Measurements from ENCODE around the gene MCTP2.

GRCh38 chr15:94380798-94381197 lies 149.4 kb downstream of the MCTP2 start:
- no peak for TF ChIP-seq CTCF (IDR thresholded peaks at IDR 0.05; ENCODE audit: insufficient read depth, low read length)
- no peak for TF ChIP-seq POLR2AphosphoS5 (IDR thresholded peaks at IDR 0.05; ENCODE audit: low read depth)
- no peak for TF ChIP-seq REST (IDR thresholded peaks at IDR 0.05; ENCODE audit: insufficient replicate concordance, low read depth)
- no peak for TF ChIP-seq GABPA (IDR thresholded peaks at IDR 0.05; ENCODE audit: low read depth)
